Posterior cingulate gyrus (tissue), 11 donors: Measurements from ENCODE around the gene HABP4.

Source experiments
- DNase-seq, 10 donors: peaks; one replicate each; pipeline versions ENCODE4 v3.0.0 to v3.0.0-alpha.2; 2020 to 2021; ENCODE audit warnings: mixed read lengths in 3 of 10
- intact Hi-C: fragments of 100-400 bp; cut with DNase I; formaldehyde crosslinking; loops from one replicate; pipeline ENCODE4 v1.15.1; 2023

The HABP4 gene

GRCh38 chr9:96510258-96510657 lies 60.3 kb downstream of the HABP4 start:
- intact Hi-C loops, result no loop called here
- DNase-seq, result no peak

- intact Hi-C loops, result no loop called here
- no peak for DNase-seq
These were observed 62.3 kb downstream of the HABP4 start for GRCh38 chr9:96512240-96512639.

GRCh38 chr9:96513622-96514021 lies 63.7 kb downstream of the HABP4 start:
- DNase-seq, result no peak
- intact Hi-C loops, result no loop called here

GRCh38 chr9:96514108-96514799 lies 64.3 kb downstream of the HABP4 start:
- DNase-seq, result no peak
- intact Hi-C loops, result no loop called here

- no peak for DNase-seq
- intact Hi-C loops, result no loop called here
These were observed 64.8 kb downstream of the HABP4 start for GRCh38 chr9:96514800-96515158.

GRCh38 chr9:96515621-96516470 lies 65.9 kb downstream of the HABP4 start:
- intact Hi-C loops, result no loop called here
- no peak for DNase-seq

GRCh38 chr9:96519095-96519494 lies 69.1 kb downstream of the HABP4 start:
- intact Hi-C loops, result no loop called here
- no peak for DNase-seq

- no peak for DNase-seq
- intact Hi-C loops, result no loop called here
These were observed 69.8 kb downstream of the HABP4 start for GRCh38 chr9:96519787-96520186.

- intact Hi-C loops, result no loop called here
- no peak for DNase-seq
These were observed 72.4 kb downstream of the HABP4 start for GRCh38 chr9:96522366-96522765.

GRCh38 chr9:96523374-96523773 lies 73.4 kb downstream of the HABP4 start:
- intact Hi-C loops, result no loop called here
- no peak for DNase-seq

GRCh38 chr9:96524045-96524444 lies 74.1 kb downstream of the HABP4 start:
- intact Hi-C loops, result no loop called here
- DNase-seq, result no peak

- no peak for DNase-seq
- intact Hi-C loops, result no loop called here
These were observed 74.8 kb downstream of the HABP4 start for GRCh38 chr9:96524764-96525163.

GRCh38 chr9:96532173-96532572 lies 82.2 kb downstream of the HABP4 start:
- intact Hi-C loops, result no loop called here
- DNase-seq, result no peak

- intact Hi-C loops, result no loop called here
- DNase-seq, result no peak
These were observed 90.1 kb downstream of the HABP4 start for GRCh38 chr9:96540106-96540505.
